PC-9 (cell line): ENCODE measurements around the gene HTT. TPM values are rescaled to one million over a fixed set of nuclear protein-coding genes. Genes with fewer than 3 reads are reported as not detected.

ENCODE experiments used
- BruUV-seq: library from RNA; stranded (reverse); fragments of 400-500 nt; replicated peaks from 2 replicates; lab custom pipeline; 2021; lab: Mats Ljungman, UMichigan
- CTCF ChIA-PET: fragments of 300-600 bp; sonication (Branson Sonifier 250); formaldehyde crosslinking; loops from one replicate; lab custom pipeline; 2022; ENCODE audit warnings: antibody characterized with exemption; lab: Charles Lee
- POLR2A ChIA-PET: fragments of 300-600 bp; sonication (Branson Sonifier 250); formaldehyde crosslinking; loops from one replicate; lab custom pipeline; 2022; ENCODE audit warnings: antibody characterized with exemption; ENCODE audit not compliant: unreplicated experiment; lab: Charles Lee
- DNase-seq, 2 experiments: peaks; one replicate each; pipeline versions ENCODE4 v3.0.0 to v3.0.0-alpha.2; 2015 to 2022; ENCODE audit warnings: mixed read lengths in 1 of 2
- H2AFZ ChIP-seq: fragments of 200-600 bp; sonication (generic); 2 replicates; pipeline ENCODE4 v1.8.1; 2017; ENCODE audit warnings: antibody characterized with exemption
- H3F3A ChIP-seq: fragments of 200-600 bp; sonication (generic); 2 replicates; pipeline ENCODE4 v1.8.1; 2017; ENCODE audit warnings: antibody characterized with exemption, mild to moderate bottlenecking, low read depth; ENCODE audit not compliant: insufficient read depth
- H3K27ac ChIP-seq: fragments of 200-600 bp; sonication (generic); 2 replicates; pipeline ENCODE4 v1.6.1; 2016; ENCODE audit warnings: mixed run types
- H3K27me3 ChIP-seq: fragments of 200-600 bp; sonication (generic); 2 replicates; pipeline ENCODE4 v1.6.1; 2016; ENCODE audit warnings: low read depth, mixed run types; ENCODE audit not compliant: insufficient read depth
- H3K36me3 ChIP-seq: fragments of 200-600 bp; sonication (generic); 2 replicates; pipeline ENCODE4 v1.6.1; 2016; ENCODE audit warnings: low read depth, mixed run types
- H3K4me1 ChIP-seq: fragments of 200-600 bp; sonication (generic); replicated peaks from 2 replicates; pipeline ENCODE4 v1.6.1; 2016; ENCODE audit warnings: mixed run types; ENCODE audit not compliant: insufficient read depth
- H3K4me2 ChIP-seq: fragments of 200-600 bp; sonication (generic); 2 replicates; pipeline ENCODE4 v1.6.1; 2017; ENCODE audit warnings: mixed run types
- H3K4me3 ChIP-seq: fragments of 200-600 bp; sonication (generic); 2 replicates; pipeline ENCODE4 v1.6.1; 2016; ENCODE audit warnings: mixed run types
- H3K79me2 ChIP-seq: fragments of 200-600 bp; sonication (generic); 2 replicates; pipeline ENCODE4 v1.6.1; 2017; ENCODE audit warnings: low read depth, mixed run types
- H3K9me2 ChIP-seq: fragments of 200-600 bp; sonication (generic); 2 replicates; pipeline ENCODE4 v1.8.1; 2017; ENCODE audit warnings: mild to moderate bottlenecking; ENCODE audit not compliant: insufficient read depth
- H3K9me3 ChIP-seq: fragments of 200-600 bp; sonication (generic); 2 replicates; pipeline ENCODE4 v1.8.1; 2016; ENCODE audit warnings: low read depth; ENCODE audit not compliant: insufficient read depth
- H4K20me1 ChIP-seq: fragments of 200-600 bp; sonication (generic); 2 replicates; pipeline ENCODE4 v1.8.1; 2017; ENCODE audit not compliant: insufficient read depth
- CTCF ChIP-seq: fragments of 200-600 bp; sonication (generic); conservative IDR thresholded peaks from 2 replicates; pipeline ENCODE4 v1.6.1; 2017; ENCODE audit warnings: mixed run types, antibody characterized with exemption, mild to moderate bottlenecking, moderate library complexity
- EZH2 ChIP-seq: fragments of 200-600 bp; sonication (generic); IDR thresholded peaks from 2 replicates; pipeline ENCODE4 v1.8.0; 2017; ENCODE audit warnings: antibody characterized with exemption, low read depth
- intact Hi-C: fragments of 100-400 bp; cut with micrococcal nuclease; formaldehyde crosslinking; loops from one replicate; pipeline ENCODE4 v1.10.0; 2022; ENCODE audit not compliant: unreplicated experiment
- total RNA-seq: library from RNA; stranded (reverse); gene quantifications from 2 replicates; pipeline ENCODE4 v1.2.3, GENCODE V29; 2021

Gene HTT
- total RNA-seq, 1 experiment from 2014 or later = 81.7 TPM

- Histone ChIP-seq H3K9me2 (no peaks in the 10 kb centered on the region), H3K79me2 (no peaks in the 10 kb centered on the region), H3K36me3 (no peaks in the 10 kb centered on the region), H3K27ac (no peak overlapping the region), H3K4me2 (no peak overlapping the region), H3K9me3 (no peaks in the 10 kb centered on the region), H3F3A (no peaks in the 10 kb centered on the region), H3K4me1 (no peaks in the 10 kb centered on the region), H2AFZ (no peak overlapping the region), H3K4me3 (no peak overlapping the region), H3K27me3 (no peaks in the 10 kb centered on the region), H4K20me1 (no peaks in the 10 kb centered on the region)
- DNase-seq = no peak
- TF ChIP-seq EZH2 (no peak), CTCF (no peak)
- BruUV-seq = no TSS peak
- intact Hi-C loops = no loop called here
- ChIA-PET CTCF (interaction anchor here (0.7 kb wide), 1 partner anchor 1731 kb away, joined by 22 read pairs; no protein-coding TSS in a partner anchor), POLR2A (no interaction called here)
Observed at GRCh38 chr4:3197366-3198105, 123.1 kb downstream of the HTT start.

- H3K79me2 ChIP-seq = no peaks in the 10 kb centered on the region
- no TSS peak for BruUV-seq
- no peaks in the 10 kb centered on the region for H3K27me3 ChIP-seq
- no peak overlapping the region for H2AFZ ChIP-seq
- intact Hi-C loops = no loop called here
- no peaks in the 10 kb centered on the region for H4K20me1 ChIP-seq
- POLR2A ChIA-PET = no interaction called here
- no peaks in the 10 kb centered on the region for H3F3A ChIP-seq
- TF ChIP-seq EZH2 (no peak), CTCF (no peak)
- H3K4me2 ChIP-seq = no peak overlapping the region
- no peaks in the 10 kb centered on the region for H3K9me3 ChIP-seq
- H3K4me3 ChIP-seq = no peak overlapping the region
- DNase-seq = no peak
- CTCF ChIA-PET = no interaction called here
- no peaks in the 10 kb centered on the region for H3K9me2 ChIP-seq
- no peaks in the 10 kb centered on the region for H3K36me3 ChIP-seq
- H3K27ac ChIP-seq = no peak overlapping the region
- no peaks in the 10 kb centered on the region for H3K4me1 ChIP-seq
Observed at GRCh38 chr4:3198906-3199305, 124.4 kb downstream of the HTT start.

GRCh38 chr4:3199653-3200422 lies 125.4 kb downstream of the HTT start:
- Histone ChIP-seq H3K9me3 (no peaks in the 10 kb centered on the region), H2AFZ (no peak overlapping the region), H3K9me2 (no peaks in the 10 kb centered on the region), H3K27me3 (no peaks in the 10 kb centered on the region), H3F3A (no peaks in the 10 kb centered on the region), H3K4me2 (no peak overlapping the region), H3K4me1 (no peaks in the 10 kb centered on the region), H3K4me3 (no peak overlapping the region), H3K36me3 (no peaks in the 10 kb centered on the region), H3K27ac (no peak overlapping the region), H3K79me2 (no peaks in the 10 kb centered on the region), H4K20me1 (no peaks in the 10 kb centered on the region)
- ChIA-PET CTCF (no interaction called here), POLR2A (no interaction called here)
- no peak for DNase-seq
- intact Hi-C loops = no loop called here
- BruUV-seq = no TSS peak
- no peak for TF ChIP-seq CTCF
- TF ChIP-seq EZH2 = no peak
